H9 (cell line): ENCODE results near the gene CCL7. TPM values are rescaled to one million over a fixed set of nuclear protein-coding genes. Genes with fewer than 3 reads are reported as not detected.

Experiments used
- DNase-seq: peaks from one replicate; pipeline ENCODE4 v3.0.0-alpha.2; 2017
- H2AFZ ChIP-seq: one replicate; pipeline ENCODE4 v1.6.1; 2013; ENCODE audit warnings: mild to moderate bottlenecking, low read length, control low read depth, moderate library complexity
- H2AK5ac ChIP-seq: 2 replicates; pipeline ENCODE4 v1.6.1; 2013; ENCODE audit warnings: low read length, control low read depth, mixed read lengths; ENCODE audit not compliant: insufficient read length
- H2BK120ac ChIP-seq: one replicate; pipeline ENCODE4 v1.6.1; 2013; ENCODE audit warnings: low read depth, mild to moderate bottlenecking, low read length, control low read depth, inconsistent platforms; ENCODE audit not compliant: poor library complexity, severe bottlenecking
- H2BK12ac ChIP-seq: 2 replicates; pipeline ENCODE4 v1.6.1; 2013; ENCODE audit warnings: low read length, control low read depth, mixed read lengths, low read depth; ENCODE audit not compliant: insufficient read length
- H2BK15ac ChIP-seq: 2 replicates; pipeline ENCODE4 v1.6.1; 2013; ENCODE audit warnings: low read depth, low read length, control low read depth
- H2BK20ac ChIP-seq: one replicate; pipeline ENCODE4 v1.6.1; 2013; ENCODE audit warnings: low read depth, mild to moderate bottlenecking, low read length, control low read depth, inconsistent platforms; ENCODE audit not compliant: poor library complexity, severe bottlenecking
- H2BK5ac ChIP-seq: 2 replicates; pipeline ENCODE4 v1.6.1; 2013; ENCODE audit warnings: low read length, control low read depth, mixed read lengths; ENCODE audit not compliant: insufficient read length
- H3K14ac ChIP-seq: 2 replicates; pipeline ENCODE4 v1.6.1; 2013; ENCODE audit warnings: low read length, control low read depth; ENCODE audit not compliant: insufficient read depth
- H3K18ac ChIP-seq: 2 replicates; pipeline ENCODE4 v1.6.1; 2013; ENCODE audit warnings: low read depth, mild to moderate bottlenecking, mixed read lengths, low read length, control low read depth; ENCODE audit not compliant: insufficient read length
- H3K23ac ChIP-seq: 2 replicates; pipeline ENCODE4 v1.6.1; 2013; ENCODE audit warnings: low read length, control low read depth, mixed read lengths, low read depth; ENCODE audit not compliant: insufficient read length
- H3K23me2 ChIP-seq: 2 replicates; pipeline ENCODE4 v1.6.1; 2013; ENCODE audit warnings: low read depth, mild to moderate bottlenecking, mixed read lengths, low read length, control low read depth; ENCODE audit not compliant: insufficient read length, poor library complexity, severe bottlenecking
- H3K27ac ChIP-seq: 2 replicates; pipeline ENCODE4 v1.5.1; 2013; ENCODE audit warnings: low read length, control low read depth, mixed read lengths, low read depth; ENCODE audit not compliant: insufficient read length
- H3K27me3 ChIP-seq: 2 replicates; pipeline ENCODE4 v1.6.1; 2013; ENCODE audit warnings: low read length, control low read depth, inconsistent platforms; ENCODE audit not compliant: insufficient read depth
- H3K4ac ChIP-seq: 2 replicates; pipeline ENCODE4 v1.6.1; 2013; ENCODE audit warnings: low read depth, mild to moderate bottlenecking, control low read depth, inconsistent platforms, low read length, moderate library complexity
- H3K4me1 ChIP-seq: 2 replicates; pipeline ENCODE4 v1.6.1; 2013; ENCODE audit warnings: low read length, control low read depth, inconsistent platforms; ENCODE audit not compliant: insufficient read depth
- H3K4me2 ChIP-seq: 2 replicates; pipeline ENCODE4 v1.6.1; 2013; ENCODE audit warnings: low read length, control low read depth, mixed read lengths; ENCODE audit not compliant: insufficient read length, insufficient read depth
- H3K56ac ChIP-seq: 2 replicates; pipeline ENCODE4 v1.6.1; 2013; ENCODE audit warnings: low read depth, mild to moderate bottlenecking, mixed read lengths, low read length, control low read depth; ENCODE audit not compliant: insufficient read length
- H3K79me1 ChIP-seq: 2 replicates; pipeline ENCODE4 v1.6.1; 2013; ENCODE audit warnings: low read depth, mild to moderate bottlenecking, moderate library complexity, low read length, control low read depth, inconsistent platforms; ENCODE audit not compliant: insufficient read depth, poor library complexity, severe bottlenecking
- H3K79me2 ChIP-seq: 2 replicates; pipeline ENCODE4 v1.6.1; 2013; ENCODE audit warnings: low read length, control low read depth, inconsistent platforms; ENCODE audit not compliant: insufficient read depth
- H3K9ac ChIP-seq: 2 replicates; pipeline ENCODE4 v1.6.1; 2013; ENCODE audit warnings: low read length, control low read depth, mixed read lengths; ENCODE audit not compliant: insufficient read length; ENCODE audit errors: extremely low read depth
- H3K9me3 ChIP-seq: one replicate; pipeline ENCODE4 v1.6.1; 2013; ENCODE audit warnings: low read depth, low read length, inconsistent platforms; ENCODE audit not compliant: control insufficient read depth
- H3T11ph ChIP-seq: one replicate; pipeline ENCODE4 v1.6.1; 2013; ENCODE audit warnings: mild to moderate bottlenecking, low read length, control low read depth, inconsistent platforms
- H4K20me1 ChIP-seq: one replicate; pipeline ENCODE4 v1.6.1; 2013; ENCODE audit not compliant: control insufficient read depth, insufficient read length, insufficient read depth
- H4K5ac ChIP-seq: 2 replicates; pipeline ENCODE4 v1.6.1; 2013; ENCODE audit warnings: low read depth, mild to moderate bottlenecking, mixed read lengths, low read length, control low read depth; ENCODE audit not compliant: insufficient read length
- H4K8ac ChIP-seq: replicated peaks from 2 replicates; pipeline ENCODE4 v1.6.1; 2013; ENCODE audit warnings: low read length, control low read depth, mixed read lengths, low read depth; ENCODE audit not compliant: insufficient read length
- H4K91ac ChIP-seq: 2 replicates; pipeline ENCODE4 v1.6.1; 2013; ENCODE audit warnings: low read depth, mild to moderate bottlenecking, moderate library complexity, mixed read lengths, low read length, control low read depth; ENCODE audit not compliant: insufficient read length
- H3K27ac Mint-ChIP-seq, 3 experiments: 2 replicates in 2 of 3; 3 replicates in 1 of 3; pipeline ENCODE4 v1.8.0; 2020 to 2021; ENCODE audit warnings: mixed read lengths in 3 of 3, mild to moderate bottlenecking in 1 of 3, moderate library complexity in 1 of 3
- H3K27me3 Mint-ChIP-seq: 2 replicates; pipeline ENCODE4 v1.8.0; 2021; ENCODE audit warnings: low read depth, mild to moderate bottlenecking, moderate library complexity, mixed read lengths
- H3K36me3 Mint-ChIP-seq, 3 experiments: 2 replicates in 2 of 3; 3 replicates in 1 of 3; pipeline ENCODE4 v1.8.0; 2020 to 2021; ENCODE audit warnings: low read depth in 3 of 3, mixed read lengths in 3 of 3; ENCODE audit not compliant: insufficient read depth in 1 of 3
- H3K4me1 Mint-ChIP-seq, 2 experiments: 2 replicates each; pipeline ENCODE4 v1.8.0; 2020; ENCODE audit warnings: mixed read lengths in 2 of 2
- H3K4me3 Mint-ChIP-seq, 2 experiments: 2 replicates in 1 of 2; 3 replicates in 1 of 2; pipeline ENCODE4 v1.8.0; 2020 to 2021; ENCODE audit warnings: mild to moderate bottlenecking in 2 of 2, mixed read lengths in 2 of 2, moderate library complexity in 1 of 2
- H3K9me3 Mint-ChIP-seq, 2 experiments: 2 replicates in 1 of 2; 3 replicates in 1 of 2; pipeline ENCODE4 v1.8.0; 2020; ENCODE audit warnings: mild to moderate bottlenecking in 2 of 2, mixed read lengths in 2 of 2, moderate library complexity in 1 of 2
- WGBS: extraction: QIAGEN DNeasy Blood & Tissue Kit; methylation state at CpG from one replicate; pipeline ENCODE4 v1.1.7; 2013; ENCODE audit warnings: missing lambda C conversion rate, low lambda C conversion rate, mixed read lengths; ENCODE audit not compliant: insufficient read length; ENCODE audit errors: extremely low coverage; 5-methylcytosine and 5-hydroxymethylcytosine counted together
- total RNA-seq: library from RNA; stranded (reverse); gene quantifications from 2 replicates; pipeline ENCODE4 v1.2.1, GENCODE V29; 2021
- TF ChIP-seq, protein P1 (sequence below): fragments of 200-600 bp; sonication (generic); conservative IDR thresholded peaks from 3 replicates; pipeline ENCODE4 v1.8.0; 2021; ENCODE audit warnings: antibody characterized with exemption, mild to moderate bottlenecking

CCL7 gene
- total RNA-seq, 1 experiment from 2014 or later, result not detected

DNA sequence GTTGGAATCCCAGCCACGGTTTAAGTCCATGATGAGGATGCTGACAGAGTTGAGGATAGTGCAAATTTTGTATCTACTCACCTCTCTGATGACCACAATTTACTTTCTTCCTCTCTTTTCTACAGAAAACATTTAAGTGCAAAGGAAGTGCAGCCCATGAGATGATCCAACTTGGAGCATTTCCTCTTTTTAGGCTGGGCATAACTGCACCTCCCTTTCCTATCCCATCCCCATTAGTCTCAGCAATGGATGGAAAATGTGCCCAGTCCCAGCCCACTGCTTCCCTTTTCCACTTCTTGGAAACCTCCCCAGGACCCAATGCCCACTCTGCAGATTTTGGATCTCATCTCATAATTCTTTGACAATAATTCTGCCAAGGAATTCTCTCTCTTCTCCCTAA is 32.6 kb downstream of the CCL7 start:
- Histone ChIP-seq H3K4me1 (no peaks in the 10 kb centered on the region), H2BK12ac (no peak overlapping the region), H4K20me1 (no peaks in the 10 kb centered on the region), H2BK5ac (no peak overlapping the region), H3K4me2 (no peak overlapping the region), H3K23ac (no peak overlapping the region), H3K18ac (no peak overlapping the region), H3K14ac (no peak overlapping the region), H3K79me2 (no peaks in the 10 kb centered on the region), H2BK120ac (no peak overlapping the region), H3K9ac (no peak overlapping the region), H3K27ac (no peak overlapping the region), H3K4ac (no peak overlapping the region), H4K8ac (no peak overlapping the region), H3K9me3 (no peaks in the 10 kb centered on the region), H2BK20ac (no peak overlapping the region), H4K5ac (no peak overlapping the region), H2BK15ac (no peak overlapping the region), H3K56ac (no peak overlapping the region), H3K23me2 (no peaks in the 10 kb centered on the region), H2AFZ (no peak overlapping the region), H2AK5ac (no peak overlapping the region), H3K79me1 (no peaks in the 10 kb centered on the region), H4K91ac (no peak overlapping the region), H3T11ph (no peak overlapping the region), H3K27me3 (no peaks in the 10 kb centered on the region; the same call in 1 of the 2 replicates)
- Mint-ChIP-seq H3K4me1 (peaks cover 6 to 11% of the 10 kb centered on the region in 2 experiments), H3K4me3 (no peak overlapping the region), H3K27ac (no peak overlapping the region; a peak in 1 of 7 replicates), H3K27me3 (peaks cover 18% of the 10 kb centered on the region), H3K9me3 (no peaks in the 10 kb centered on the region), H3K36me3 (no peaks in the 10 kb centered on the region)
- TF ChIP-seq, protein P1, sequence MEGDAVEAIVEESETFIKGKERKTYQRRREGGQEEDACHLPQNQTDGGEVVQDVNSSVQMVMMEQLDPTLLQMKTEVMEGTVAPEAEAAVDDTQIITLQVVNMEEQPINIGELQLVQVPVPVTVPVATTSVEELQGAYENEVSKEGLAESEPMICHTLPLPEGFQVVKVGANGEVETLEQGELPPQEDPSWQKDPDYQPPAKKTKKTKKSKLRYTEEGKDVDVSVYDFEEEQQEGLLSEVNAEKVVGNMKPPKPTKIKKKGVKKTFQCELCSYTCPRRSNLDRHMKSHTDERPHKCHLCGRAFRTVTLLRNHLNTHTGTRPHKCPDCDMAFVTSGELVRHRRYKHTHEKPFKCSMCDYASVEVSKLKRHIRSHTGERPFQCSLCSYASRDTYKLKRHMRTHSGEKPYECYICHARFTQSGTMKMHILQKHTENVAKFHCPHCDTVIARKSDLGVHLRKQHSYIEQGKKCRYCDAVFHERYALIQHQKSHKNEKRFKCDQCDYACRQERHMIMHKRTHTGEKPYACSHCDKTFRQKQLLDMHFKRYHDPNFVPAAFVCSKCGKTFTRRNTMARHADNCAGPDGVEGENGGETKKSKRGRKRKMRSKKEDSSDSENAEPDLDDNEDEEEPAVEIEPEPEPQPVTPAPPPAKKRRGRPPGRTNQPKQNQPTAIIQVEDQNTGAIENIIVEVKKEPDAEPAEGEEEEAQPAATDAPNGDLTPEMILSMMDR, result no peak
- no peak for DNase-seq
- no CpG with 5 or more reads among the region's 1 CpG for WGBS
